ENCODE measurements around the gene MASP2.

DNA sequence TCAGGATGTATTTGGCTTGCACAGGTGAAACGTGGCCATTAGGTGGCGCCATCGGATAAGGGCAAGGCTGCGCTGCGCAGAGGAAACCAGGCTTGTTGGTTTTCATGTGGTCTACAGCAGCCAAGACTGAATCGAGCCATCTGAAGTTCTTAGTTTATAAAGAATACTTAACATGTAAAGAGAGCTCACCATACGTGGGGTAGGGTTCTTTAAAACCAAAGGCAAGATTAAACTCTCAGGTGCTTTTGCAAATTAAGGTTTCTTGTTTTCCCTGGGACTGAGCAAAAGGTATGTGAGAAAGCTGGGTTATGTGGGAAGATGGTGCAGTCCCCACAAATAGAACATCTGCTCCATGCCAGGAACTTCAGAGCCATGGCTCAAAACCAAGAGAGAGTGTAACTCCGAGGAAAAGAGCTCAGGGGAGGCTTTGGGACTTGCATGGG is 9.3 kb downstream of the MASP2 start:
- no peak for TF ChIP-seq EZH2 (IDR thresholded peaks at IDR 0.05; ENCODE audit: insufficient read depth, low read length)
- peak; percentile 99 for TF ChIP-seq CTCF (IDR thresholded peaks at IDR 0.05; ENCODE audit: insufficient read depth, low read depth, low read length)
